HG02610 (cell line): ENCODE measurements around the gene GLUD1.
"Not testable (repeated sequence)": the region's sequence is repeated elsewhere in the genome, so short reads cannot be mapped to it uniquely, and the experiment has no call there.

Experiments used
- ATAC-seq: cut with Tn5 transposase; IDR thresholded peaks from one replicate; pipeline ENCODE4 v1.9.1; 2021; ENCODE audit warnings: mild to moderate bottlenecking, moderate library complexity; ENCODE audit not compliant: unreplicated experiment

Gene GLUD1

DNA sequence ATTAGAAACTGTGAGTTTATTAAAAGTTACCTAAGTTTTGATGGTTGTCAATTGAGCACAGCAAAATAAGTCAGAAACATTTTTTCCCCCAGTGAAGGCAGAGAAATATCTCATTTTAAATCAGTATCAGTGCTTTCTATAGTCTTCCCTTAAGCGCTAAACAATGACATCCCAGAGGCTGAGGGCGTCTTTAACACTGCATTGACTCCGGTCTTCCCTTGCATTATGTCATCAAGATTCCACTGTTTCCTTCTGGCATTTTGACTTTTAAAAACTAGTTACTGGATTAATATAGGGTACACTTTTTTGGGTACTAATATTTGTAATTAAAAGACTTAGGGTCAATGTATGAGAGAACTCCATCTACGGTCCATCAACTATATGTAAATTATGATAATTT, 3.9 kb downstream of the GLUD1 start:
- no peak for ATAC-seq

DNA sequence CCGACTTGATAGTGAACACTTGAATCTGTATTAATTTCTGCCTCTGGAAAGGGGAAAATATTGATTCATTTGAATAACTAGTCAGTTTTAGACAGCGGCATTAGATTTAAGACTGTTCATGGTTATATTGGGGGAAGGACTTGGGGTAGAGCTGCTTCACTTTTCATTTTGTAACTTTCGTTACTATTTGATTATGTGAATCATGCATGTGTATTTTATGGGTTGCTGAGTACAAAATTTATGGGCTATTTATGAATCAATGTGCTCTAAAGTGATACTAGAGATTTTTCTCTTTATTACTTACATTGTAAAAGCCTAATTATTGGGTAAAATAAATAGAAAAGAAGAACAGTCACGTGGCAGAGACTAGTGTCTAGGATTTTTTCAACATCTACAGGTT, 4.9 kb downstream of the GLUD1 start:
- no peak for ATAC-seq

DNA sequence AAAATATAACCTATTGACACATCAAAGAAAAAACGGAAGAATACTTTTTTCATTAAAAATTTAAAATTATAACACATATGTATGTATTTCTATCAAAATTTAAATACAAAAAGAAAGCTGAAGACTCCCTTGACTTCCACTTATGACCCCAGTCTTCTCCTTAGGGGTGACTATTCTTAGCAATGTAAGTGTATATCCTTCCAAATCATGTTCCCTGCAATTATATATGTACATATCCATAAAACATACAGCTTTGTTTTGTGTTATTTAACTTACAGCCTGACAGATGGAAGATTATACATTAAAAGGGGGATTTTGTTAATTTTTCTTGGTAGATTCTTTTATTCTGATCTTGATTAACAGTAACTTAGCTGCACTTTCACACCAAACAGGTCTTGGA, 9.1 kb downstream of the GLUD1 start:
- no peak for ATAC-seq

DNA sequence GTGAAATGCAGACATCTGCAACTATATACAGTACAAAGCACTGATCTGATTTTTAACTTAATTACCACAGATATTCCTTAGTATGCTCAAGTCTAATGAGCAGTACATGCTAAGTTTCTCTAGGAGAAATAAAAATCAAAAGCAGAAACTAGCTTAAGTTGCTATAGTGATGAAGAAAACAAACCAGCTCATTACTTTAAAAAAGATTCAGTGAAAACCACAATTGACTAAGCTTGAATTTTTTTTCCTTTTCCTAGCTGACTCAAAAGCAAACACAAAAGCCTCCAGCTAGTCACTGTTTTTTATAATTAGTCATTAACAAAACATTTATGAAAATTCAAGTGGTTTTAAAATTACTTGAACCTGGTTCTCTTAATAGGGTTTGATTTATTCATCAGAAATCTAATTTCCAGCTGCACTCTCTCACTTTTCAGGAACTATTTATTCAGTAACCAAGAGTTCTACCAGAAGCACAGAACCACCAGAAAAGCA, 10.3 kb downstream of the GLUD1 start:
- peak; percentile 79 for ATAC-seq

DNA sequence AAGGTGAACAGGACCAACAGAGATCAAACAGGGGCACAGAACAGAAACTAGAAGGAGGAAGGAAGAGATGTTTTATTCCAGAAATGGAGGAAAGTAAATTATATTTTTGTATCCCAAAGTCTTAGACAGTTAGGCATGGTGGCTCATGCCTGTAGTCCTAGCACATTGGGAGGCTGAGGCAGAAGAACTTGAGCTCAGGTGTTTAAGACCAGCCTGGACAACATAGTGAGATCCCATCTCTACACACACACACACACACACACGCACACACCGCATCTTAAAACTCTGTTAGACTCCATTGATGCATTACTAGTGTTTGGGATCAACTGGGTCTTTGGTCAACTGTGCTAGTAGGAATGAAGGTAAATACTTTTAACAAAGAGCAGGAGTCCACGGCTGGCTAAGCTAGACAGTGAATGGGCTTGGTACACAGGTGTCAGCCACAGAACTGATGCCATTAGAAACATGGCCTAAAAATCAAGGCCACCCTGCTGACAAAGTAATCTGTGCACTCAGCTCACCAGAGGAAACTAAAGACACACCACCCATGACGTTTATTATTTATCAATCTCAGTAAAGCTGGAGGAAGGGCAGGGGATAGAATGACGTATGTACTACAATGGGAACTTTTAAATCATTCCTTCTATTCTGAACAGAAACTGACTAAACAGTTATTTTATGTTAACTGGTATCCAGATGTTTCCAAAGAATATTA, 10.9 kb downstream of the GLUD1 start:
- peak; percentile 52 for ATAC-seq

DNA sequence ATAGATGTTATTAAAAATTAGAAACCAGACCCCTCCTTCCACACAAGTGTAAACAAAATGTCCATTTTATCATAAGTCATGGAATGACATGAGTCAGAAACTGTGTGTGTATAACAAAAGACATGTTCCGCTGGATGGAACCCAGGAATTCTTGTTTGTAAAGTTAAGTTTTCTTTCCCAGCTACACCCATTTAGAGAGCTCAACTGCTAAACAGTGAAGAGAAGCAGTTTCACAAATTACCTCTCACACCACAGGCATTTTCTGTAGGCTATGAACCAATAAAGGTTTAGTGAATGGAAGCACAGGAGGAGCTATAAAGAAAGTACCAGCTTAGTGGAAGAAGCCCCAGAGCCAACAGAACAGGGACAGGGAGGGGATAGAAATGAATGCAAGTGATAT, 12.4 kb downstream of the GLUD1 start:
- not testable (repeated sequence) for ATAC-seq

GRCh38 chr10:87081574-87081973, 13.1 kb downstream of the GLUD1 start:
- ATAC-seq = not testable (repeated sequence)

GRCh38 chr10:87080621-87081020, 14.0 kb downstream of the GLUD1 start:
- ATAC-seq = not testable (repeated sequence)

DNA sequence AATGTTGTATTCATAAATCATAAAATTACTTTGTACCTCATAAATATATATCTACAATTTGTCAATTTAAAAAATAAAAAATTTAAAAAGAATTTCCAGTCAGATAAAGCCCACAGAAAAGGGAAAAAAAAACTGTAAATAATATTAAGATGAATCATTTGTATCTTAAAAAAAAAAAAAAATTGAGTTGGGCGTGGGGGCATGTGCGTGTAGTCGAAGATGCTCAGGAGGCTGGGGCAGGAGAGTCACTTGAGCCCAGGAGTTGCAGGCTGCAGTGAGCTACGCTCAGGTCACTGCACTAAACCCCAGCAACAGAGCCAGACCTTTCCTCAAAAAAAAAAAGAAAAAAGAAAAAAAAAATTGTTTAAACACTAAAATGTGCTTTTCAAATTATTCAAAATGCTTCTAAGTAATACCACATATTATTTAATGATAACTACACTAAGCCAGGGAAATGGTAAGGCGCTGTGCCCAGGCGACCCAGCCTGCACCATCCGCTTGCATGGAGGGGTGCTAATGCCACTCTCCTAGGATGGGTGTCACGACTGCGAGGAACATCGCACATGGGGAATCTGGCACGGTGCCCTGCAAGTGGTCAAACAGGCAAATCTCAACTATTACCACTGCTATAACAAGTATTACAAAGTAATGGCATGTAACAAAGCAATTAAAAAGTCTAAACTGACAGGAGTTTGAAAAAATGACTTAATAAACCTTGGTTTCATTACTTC, 15.4 kb downstream of the GLUD1 start:
- ATAC-seq = no peak

DNA sequence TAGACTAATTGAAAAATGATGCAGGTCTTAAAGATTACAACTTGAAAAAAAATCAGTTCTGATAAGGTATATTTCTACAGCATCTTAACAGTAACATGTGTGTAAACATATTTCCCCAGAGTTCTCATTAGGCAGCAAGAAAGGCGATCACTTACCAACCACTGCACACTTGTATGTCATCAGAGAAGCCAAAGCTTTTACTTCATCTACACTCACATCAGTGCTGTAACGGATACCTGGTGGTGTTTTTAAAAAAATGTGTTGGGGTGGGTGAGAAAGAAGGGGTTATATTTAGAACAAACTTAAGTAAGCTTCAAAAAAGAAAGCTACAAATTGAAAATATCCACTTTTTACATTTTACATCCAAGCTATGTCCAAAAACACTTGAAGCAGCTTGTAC, 18.2 kb downstream of the GLUD1 start:
- not testable (repeated sequence) for ATAC-seq

- no peak for ATAC-seq
Measured at GRCh38 chr10:87072449-87072848, 22.2 kb downstream of the GLUD1 start.

- ATAC-seq = no peak
Measured at GRCh38 chr10:87068281-87068680, 26.4 kb downstream of the GLUD1 start.

- ATAC-seq = no peak
Measured at GRCh38 chr10:87066865-87067264, 27.8 kb downstream of the GLUD1 start.

DNA sequence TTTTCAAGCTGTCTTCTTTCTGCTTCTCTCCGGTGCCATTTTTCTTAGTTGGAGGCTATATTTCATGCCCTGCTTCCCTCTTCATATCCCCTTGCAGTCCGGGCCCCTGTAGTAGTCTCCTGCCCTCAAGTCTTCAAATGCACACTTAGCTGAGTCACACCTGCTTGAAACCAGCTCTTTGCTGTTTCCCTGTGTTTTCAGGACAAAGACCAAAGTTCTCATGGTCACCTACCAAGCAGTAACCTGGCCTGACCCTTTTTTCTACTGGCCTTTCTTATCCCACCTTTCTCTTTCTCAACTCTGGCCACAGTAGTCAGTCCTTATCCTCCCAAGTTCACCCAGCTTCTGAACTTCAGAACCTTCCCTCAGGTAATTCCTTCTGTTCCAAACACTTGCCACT, 28.5 kb downstream of the GLUD1 start:
- ATAC-seq = no peak

GRCh38 chr10:87064651-87065050, 30.0 kb downstream of the GLUD1 start:
- no peak for ATAC-seq

GRCh38 chr10:87060280-87060928, 34.2 kb downstream of the GLUD1 start:
- ATAC-seq = no peak

DNA sequence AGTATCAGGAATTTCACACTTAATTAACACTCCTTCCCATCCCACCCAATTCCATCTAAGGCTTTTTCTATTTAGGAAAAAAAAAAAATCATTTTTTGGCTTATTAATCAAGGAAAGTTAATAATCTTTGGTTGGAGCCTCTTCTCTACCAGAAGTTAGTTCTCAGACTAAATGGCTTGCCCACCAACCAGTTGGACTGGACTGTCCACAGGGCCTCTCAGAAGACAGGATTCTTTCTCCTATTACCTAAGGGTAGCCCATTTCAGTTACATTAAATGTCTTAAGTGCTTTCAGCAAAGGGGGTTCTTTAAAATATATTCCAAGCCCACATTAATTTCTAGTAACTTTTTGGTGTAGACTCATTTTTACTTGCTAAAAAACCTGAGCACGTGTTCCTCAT, 35.2 kb downstream of the GLUD1 start:
- ATAC-seq = no peak

DNA sequence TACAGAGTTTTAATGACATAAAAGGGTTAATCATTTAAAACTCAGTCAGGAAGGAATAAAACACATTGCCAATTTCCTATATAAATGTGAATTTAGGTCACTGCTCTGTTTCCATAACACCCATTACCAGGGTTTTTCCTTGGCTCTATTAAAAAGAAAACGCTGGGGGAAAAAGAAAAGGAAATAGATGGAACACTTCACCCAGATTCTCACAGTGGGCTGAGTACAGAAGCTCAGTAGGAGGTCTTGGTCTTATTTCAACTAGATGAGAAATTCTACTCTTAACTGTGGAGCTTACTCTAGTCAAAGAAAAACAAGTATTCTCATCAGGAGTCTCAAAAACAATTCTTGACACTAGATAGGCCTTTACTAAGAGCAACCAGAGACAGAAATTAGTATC, 36.5 kb downstream of the GLUD1 start:
- no peak for ATAC-seq

DNA sequence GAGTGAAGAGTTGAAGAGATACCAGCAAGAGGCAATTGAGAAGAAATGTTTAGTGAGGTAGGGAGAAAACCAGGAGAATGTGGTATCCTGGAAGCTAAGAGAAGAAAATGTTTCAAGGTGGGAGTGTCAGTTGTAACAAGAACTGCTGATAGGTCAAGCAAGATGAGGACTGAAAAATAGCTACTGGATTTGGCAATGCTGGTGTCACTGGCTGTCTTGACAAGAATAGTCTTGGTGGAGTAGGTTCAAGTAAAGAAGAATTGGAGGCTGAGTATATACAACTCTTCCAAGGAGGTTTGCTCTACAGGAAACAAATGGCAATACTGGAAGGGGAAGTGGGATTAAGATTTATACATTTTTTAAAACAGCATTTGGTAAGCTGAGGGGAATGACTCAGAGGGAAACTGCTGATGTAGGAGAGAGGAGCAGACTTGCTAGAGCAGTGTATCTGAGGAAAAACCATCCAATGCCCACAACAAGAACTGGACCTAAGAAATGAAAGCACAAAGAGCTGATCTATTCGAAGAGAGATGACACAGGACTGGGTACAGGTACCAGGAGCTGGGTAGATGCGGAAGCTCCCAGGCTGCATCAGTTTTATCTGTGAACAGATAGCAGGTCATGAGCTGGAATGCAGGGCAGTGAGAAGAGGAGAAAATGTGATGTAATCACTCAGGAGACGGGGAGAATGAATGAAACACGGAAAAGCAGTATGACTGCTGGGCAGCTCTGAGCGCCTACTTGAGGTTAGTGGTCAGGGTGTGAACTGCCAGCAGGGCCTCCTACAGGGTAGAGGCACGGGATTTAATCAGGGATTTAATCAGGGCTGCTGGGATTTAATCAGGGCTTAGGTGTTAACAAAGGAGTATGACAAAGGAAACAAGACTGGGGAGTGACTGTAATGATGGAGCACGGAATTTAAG, 40.0 kb downstream of the GLUD1 start:
- peak; percentile 71 for ATAC-seq

- ATAC-seq = no peak
Measured at GRCh38 chr10:87053577-87054181, 41.0 kb downstream of the GLUD1 start.
